ENCODE data around the gene KRT14.
"Not testable (repeated sequence)": the region's sequence is repeated elsewhere in the genome, so short reads cannot be mapped to it uniquely, and the experiment has no call there.

DNA sequence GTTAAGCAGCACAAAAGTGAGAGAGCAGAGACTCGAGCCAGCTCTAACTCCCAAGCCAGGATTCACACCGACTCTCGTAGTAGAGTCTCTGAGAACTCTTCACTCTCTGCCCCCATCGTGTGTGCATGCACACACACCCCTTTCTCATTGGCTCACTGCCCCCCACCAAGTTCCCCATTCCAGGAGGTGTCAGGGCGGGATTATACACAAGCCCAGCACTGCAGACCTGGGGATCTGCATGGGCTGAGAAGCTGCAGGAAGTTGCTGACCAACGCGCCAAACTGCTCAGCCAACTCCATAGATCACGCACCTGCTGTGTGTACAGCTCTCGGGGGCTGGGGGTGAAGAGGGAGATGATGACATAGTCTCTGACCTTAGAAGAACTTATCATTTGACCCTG, 28.1 kb upstream of the KRT14 start:
- TF ChIP-seq, protein P1, sequence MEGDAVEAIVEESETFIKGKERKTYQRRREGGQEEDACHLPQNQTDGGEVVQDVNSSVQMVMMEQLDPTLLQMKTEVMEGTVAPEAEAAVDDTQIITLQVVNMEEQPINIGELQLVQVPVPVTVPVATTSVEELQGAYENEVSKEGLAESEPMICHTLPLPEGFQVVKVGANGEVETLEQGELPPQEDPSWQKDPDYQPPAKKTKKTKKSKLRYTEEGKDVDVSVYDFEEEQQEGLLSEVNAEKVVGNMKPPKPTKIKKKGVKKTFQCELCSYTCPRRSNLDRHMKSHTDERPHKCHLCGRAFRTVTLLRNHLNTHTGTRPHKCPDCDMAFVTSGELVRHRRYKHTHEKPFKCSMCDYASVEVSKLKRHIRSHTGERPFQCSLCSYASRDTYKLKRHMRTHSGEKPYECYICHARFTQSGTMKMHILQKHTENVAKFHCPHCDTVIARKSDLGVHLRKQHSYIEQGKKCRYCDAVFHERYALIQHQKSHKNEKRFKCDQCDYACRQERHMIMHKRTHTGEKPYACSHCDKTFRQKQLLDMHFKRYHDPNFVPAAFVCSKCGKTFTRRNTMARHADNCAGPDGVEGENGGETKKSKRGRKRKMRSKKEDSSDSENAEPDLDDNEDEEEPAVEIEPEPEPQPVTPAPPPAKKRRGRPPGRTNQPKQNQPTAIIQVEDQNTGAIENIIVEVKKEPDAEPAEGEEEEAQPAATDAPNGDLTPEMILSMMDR (IDR thresholded peaks at IDR 0.05 in 8 of 11, conservative IDR thresholded peaks at IDR 0.05 in 3 of 11) = not testable (repeated sequence)
- TF ChIP-seq POLR2AphosphoS5, POLR2A (IDR thresholded peaks at IDR 0.05): not testable (repeated sequence)

All from spleen (tissue), 7 donors.